Measurements from ENCODE around the gene PHC2.

Gene PHC2

GRCh38 chr1:33435096-33435820 is 4.4 kb upstream of the PHC2 start:
- TF ChIP-seq CTCF (IDR thresholded peaks at IDR 0.05; ENCODE audit: control extremely low read depth, extremely low read depth, low read depth, missing control alignments): no peak
- POLR2A ChIA-PET: no interaction called here
- CTCF ChIA-PET: interaction anchor here (1.4 kb wide), 1 partner anchor 13 kb away, joined by 3 read pairs; no protein-coding TSS in a partner anchor
- no peak for DNase-seq (ENCODE audit: extremely low spot score)

GRCh38 chr1:33434363-33434750 is 3.5 kb upstream of the PHC2 start:
- POLR2A ChIA-PET: no interaction called here
- CTCF ChIA-PET: no interaction called here
- no peak for DNase-seq (ENCODE audit: extremely low spot score)
- no peak for TF ChIP-seq CTCF (IDR thresholded peaks at IDR 0.05; ENCODE audit: control extremely low read depth, extremely low read depth, low read depth, missing control alignments)

- POLR2A ChIA-PET: no interaction called here
- no peak for DNase-seq (ENCODE audit: extremely low spot score)
- CTCF ChIA-PET: interaction anchor here (0.9 kb wide), 1 partner anchor 35 kb away, joined by 3 read pairs; no protein-coding TSS in a partner anchor
- TF ChIP-seq CTCF (IDR thresholded peaks at IDR 0.05; ENCODE audit: control extremely low read depth, extremely low read depth, low read depth, missing control alignments): no peak
Measured at GRCh38 chr1:33433509-33434362, 2.8 kb upstream of the PHC2 start.

- TF ChIP-seq CTCF (IDR thresholded peaks at IDR 0.05; ENCODE audit: control extremely low read depth, extremely low read depth, low read depth, missing control alignments): no peak
- ChIA-PET POLR2A (interaction anchor here (0.7 kb wide), 1 partner anchor 23 kb away, joined by 13 read pairs; no protein-coding TSS in a partner anchor), CTCF (interaction anchor here (1.7 kb wide), 1 partner anchor 31 kb away, joined by 3 read pairs; no protein-coding TSS in a partner anchor)
- DNase-seq (ENCODE audit: extremely low spot score): no peak
Measured at GRCh38 chr1:33429856-33430691, 821 bp downstream of the PHC2 start.

GRCh38 chr1:33429332-33429731 is 1.6 kb downstream of the PHC2 start:
- TF ChIP-seq CTCF (IDR thresholded peaks at IDR 0.05; ENCODE audit: control extremely low read depth, extremely low read depth, low read depth, missing control alignments): no peak
- no peak for DNase-seq (ENCODE audit: extremely low spot score)
- ChIA-PET CTCF (interaction anchor here (1.7 to 2.3 kb wide), 2 partner anchors 32 to 134 kb away, joined by 3 to 6 read pairs; no protein-coding TSS in a partner anchor), POLR2A (interaction anchor here (0.7 kb wide), 1 partner anchor 24 kb away, joined by 13 read pairs; no protein-coding TSS in a partner anchor)
